ENCODE data around the gene BICC1.

DNA sequence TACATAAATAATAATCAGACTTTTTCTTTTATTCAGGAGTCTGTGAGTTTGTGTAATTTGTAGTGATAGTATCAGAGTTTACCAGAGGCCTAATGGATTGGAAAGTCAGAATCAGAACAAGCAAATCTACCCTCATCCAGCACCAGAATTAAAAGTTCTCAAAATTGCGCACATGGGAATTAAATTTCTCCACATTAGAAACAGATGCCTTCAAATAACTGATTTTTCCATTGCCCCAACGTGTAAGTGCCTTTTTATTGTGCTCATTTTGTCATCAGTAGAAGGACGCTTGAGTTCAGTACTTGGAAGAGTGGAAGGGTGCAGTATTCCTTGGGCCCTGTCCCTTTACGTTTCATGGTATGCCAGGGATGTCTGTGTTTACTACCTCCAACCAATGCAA lies 32.8 kb downstream of the BICC1 start:
- no peak for TF ChIP-seq POLR2AphosphoS5 (IDR thresholded peaks at IDR 0.05; ENCODE audit: low read depth, low read length)
- TF ChIP-seq, protein P1, sequence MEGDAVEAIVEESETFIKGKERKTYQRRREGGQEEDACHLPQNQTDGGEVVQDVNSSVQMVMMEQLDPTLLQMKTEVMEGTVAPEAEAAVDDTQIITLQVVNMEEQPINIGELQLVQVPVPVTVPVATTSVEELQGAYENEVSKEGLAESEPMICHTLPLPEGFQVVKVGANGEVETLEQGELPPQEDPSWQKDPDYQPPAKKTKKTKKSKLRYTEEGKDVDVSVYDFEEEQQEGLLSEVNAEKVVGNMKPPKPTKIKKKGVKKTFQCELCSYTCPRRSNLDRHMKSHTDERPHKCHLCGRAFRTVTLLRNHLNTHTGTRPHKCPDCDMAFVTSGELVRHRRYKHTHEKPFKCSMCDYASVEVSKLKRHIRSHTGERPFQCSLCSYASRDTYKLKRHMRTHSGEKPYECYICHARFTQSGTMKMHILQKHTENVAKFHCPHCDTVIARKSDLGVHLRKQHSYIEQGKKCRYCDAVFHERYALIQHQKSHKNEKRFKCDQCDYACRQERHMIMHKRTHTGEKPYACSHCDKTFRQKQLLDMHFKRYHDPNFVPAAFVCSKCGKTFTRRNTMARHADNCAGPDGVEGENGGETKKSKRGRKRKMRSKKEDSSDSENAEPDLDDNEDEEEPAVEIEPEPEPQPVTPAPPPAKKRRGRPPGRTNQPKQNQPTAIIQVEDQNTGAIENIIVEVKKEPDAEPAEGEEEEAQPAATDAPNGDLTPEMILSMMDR (IDR thresholded peaks at IDR 0.05; ENCODE audit: control extremely low read depth in 1 of 3, insufficient read depth in 1 of 3, low read depth in 1 of 3, low read length in 3 of 3), result no peak
- TF ChIP-seq POU5F1 (IDR thresholded peaks at IDR 0.05; ENCODE audit: low read depth, low read length), result no peak
- TF ChIP-seq TAF1 (IDR thresholded peaks at IDR 0.05; ENCODE audit: low read depth, low read length), result no peak
- TF ChIP-seq TCF12 (IDR thresholded peaks at IDR 0.05; ENCODE audit: low read depth, low read length), result no peak
- TF ChIP-seq SRF (IDR thresholded peaks at IDR 0.05; ENCODE audit: low read depth, low read length), result no peak
- TF ChIP-seq, protein P2, sequence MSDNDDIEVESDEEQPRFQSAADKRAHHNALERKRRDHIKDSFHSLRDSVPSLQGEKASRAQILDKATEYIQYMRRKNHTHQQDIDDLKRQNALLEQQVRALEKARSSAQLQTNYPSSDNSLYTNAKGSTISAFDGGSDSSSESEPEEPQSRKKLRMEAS (IDR thresholded peaks at IDR 0.05), result no peak
- TF ChIP-seq, protein P3, sequence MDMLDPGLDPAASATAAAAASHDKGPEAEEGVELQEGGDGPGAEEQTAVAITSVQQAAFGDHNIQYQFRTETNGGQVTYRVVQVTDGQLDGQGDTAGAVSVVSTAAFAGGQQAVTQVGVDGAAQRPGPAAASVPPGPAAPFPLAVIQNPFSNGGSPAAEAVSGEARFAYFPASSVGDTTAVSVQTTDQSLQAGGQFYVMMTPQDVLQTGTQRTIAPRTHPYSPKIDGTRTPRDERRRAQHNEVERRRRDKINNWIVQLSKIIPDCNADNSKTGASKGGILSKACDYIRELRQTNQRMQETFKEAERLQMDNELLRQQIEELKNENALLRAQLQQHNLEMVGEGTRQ (IDR thresholded peaks at IDR 0.05; ENCODE audit: low read length), result no peak
- TF ChIP-seq POLR2A (IDR thresholded peaks at IDR 0.05; ENCODE audit: control extremely low read depth in 1 of 2, low read depth in 2 of 2, low read length in 2 of 2), result no peak
- no peak for TF ChIP-seq SP1 (IDR thresholded peaks at IDR 0.05; ENCODE audit: low read depth, low read length)
- no peak for TF ChIP-seq MAFK (IDR thresholded peaks at IDR 0.05; ENCODE audit: low read depth, low read length)
